Fibroblast of the aortic adventitia (primary cell): ENCODE data around the gene HMCES. TPM values are rescaled to one million over a fixed set of nuclear protein-coding genes. Genes with fewer than 3 reads are reported as not detected.

Experiments
- DNase-seq: peaks from one replicate; pipeline ENCODE4 v3.0.0-alpha.2; 2010; ENCODE audit warnings: low read depth
- H3K4me3 ChIP-seq: 2 replicates; pipeline ENCODE4 v1.5.1; 2011; ENCODE audit warnings: low read depth, mild to moderate bottlenecking, control low read depth, low read length, moderate library complexity
- CTCF ChIP-seq: IDR thresholded peaks from 2 replicates; pipeline ENCODE4 v1.5.1; 2011; ENCODE audit warnings: mild to moderate bottlenecking, low read length, control low read depth, inconsistent platforms; ENCODE audit not compliant: insufficient read depth
- total RNA-seq: library from RNA; depleted of rRNA; stranded (reverse); fragments of >200 nt; gene quantifications from 2 replicates; pipeline ENCODE4 v1.2.3, GENCODE V29; 2012; ENCODE audit warnings: low replicate concordance

HMCES gene
- total RNA-seq, 1 donor, result 11.1 TPM

- no peak for TF ChIP-seq CTCF
- DNase-seq, result peak; percentile 33
- H3K4me3 ChIP-seq, result peak overlapping the region; percentile 90
Observed at GRCh38 chr3:129315223-129315997, 36.7 kb downstream of the HMCES start.

- no peak for DNase-seq
- TF ChIP-seq CTCF, result no peak
- H3K4me3 ChIP-seq, result peak overlapping the region; percentile 90
Observed at GRCh38 chr3:129315998-129316247, 37.3 kb downstream of the HMCES start.

GRCh38 chr3:129316248-129317013 is 37.8 kb downstream of the HMCES start:
- TF ChIP-seq CTCF, result peak; percentile 45

GRCh38 chr3:129317014-129317771 is 38.5 kb downstream of the HMCES start:
- DNase-seq, result no peak
- no peak for TF ChIP-seq CTCF
- H3K4me3 ChIP-seq, result peak overlapping the region; percentile 90

More at GRCh38 chr3:129316248-129317013, 37.8 kb downstream of the HMCES start:
- peak overlapping the region; percentile 90 for H3K4me3 ChIP-seq
- peak; percentile 86 for DNase-seq

GRCh38 chr3:129317848-129318247 is 39.2 kb downstream of the HMCES start:
- DNase-seq, result peak; percentile 9
- H3K4me3 ChIP-seq, result no peak overlapping the region
- no peak for TF ChIP-seq CTCF

GRCh38 chr3:129318921-129319320 is 40.3 kb downstream of the HMCES start:
- no peak for TF ChIP-seq CTCF
- DNase-seq, result no peak
- no peak overlapping the region for H3K4me3 ChIP-seq
